ENCODE data around the gene ATRNL1.

ATRNL1 gene

DNA sequence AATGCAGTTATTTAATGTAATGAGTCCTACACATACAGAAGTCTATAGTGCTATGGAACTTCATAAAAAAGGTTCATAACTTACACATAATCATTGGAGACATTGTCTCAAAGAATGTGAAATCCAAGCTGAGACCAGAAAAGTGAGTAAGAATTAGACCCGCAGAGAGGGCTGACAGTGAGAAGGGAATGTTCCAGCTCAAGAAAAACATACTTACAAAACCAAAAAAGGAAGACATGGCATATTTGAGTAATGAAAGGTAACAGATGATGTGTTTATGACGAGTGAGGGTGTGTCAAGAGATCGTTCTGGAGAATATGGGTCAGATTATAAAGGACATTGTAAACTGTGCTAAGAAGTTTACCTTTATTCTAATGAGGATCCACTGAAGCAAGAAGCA is 566.5 kb downstream of the ATRNL1 start:
- WGBS (ENCODE audit: insufficient coverage): 97% methylated on average over 3 of the region's 3 CpGs
- no peak for DNase-seq
- CTCF ChIA-PET: no interaction called here
- no peaks in the 10 kb centered on the region for H3K9me3 ChIP-seq (ENCODE audit: control extremely low read depth in 1 of 5, control insufficient read depth in 4 of 5, insufficient read depth in 2 of 5, low read depth in 1 of 5, low read length in 4 of 5)
- no peak overlapping the region for H3K27ac ChIP-seq (ENCODE audit: insufficient read depth in 1 of 2, low read depth in 1 of 2, low read length in 2 of 2, poor library complexity in 1 of 2, severe bottlenecking in 2 of 2)
- H3K27me3 ChIP-seq (replicated peaks in 2 of 5; ENCODE audit: control insufficient read depth in 4 of 5, insufficient read depth in 5 of 5, low read length in 4 of 5): no peaks in the 10 kb centered on the region
- POLR2A ChIA-PET: no interaction called here
- no peaks in the 10 kb centered on the region for H3K4me1 ChIP-seq (ENCODE audit: control extremely low read depth in 1 of 4, control insufficient read depth in 4 of 4, insufficient read depth in 4 of 4, low read length in 3 of 4)
- H3K36me3 ChIP-seq (ENCODE audit: control insufficient read depth in 4 of 4, insufficient read depth in 4 of 4, low read length in 3 of 4): no peaks in the 10 kb centered on the region
- H3K4me3 ChIP-seq (ENCODE audit: control insufficient read depth in 1 of 7, extremely low read depth in 1 of 7, insufficient read depth in 4 of 7, low read depth in 2 of 7, low read length in 6 of 7): no peak overlapping the region

DNA sequence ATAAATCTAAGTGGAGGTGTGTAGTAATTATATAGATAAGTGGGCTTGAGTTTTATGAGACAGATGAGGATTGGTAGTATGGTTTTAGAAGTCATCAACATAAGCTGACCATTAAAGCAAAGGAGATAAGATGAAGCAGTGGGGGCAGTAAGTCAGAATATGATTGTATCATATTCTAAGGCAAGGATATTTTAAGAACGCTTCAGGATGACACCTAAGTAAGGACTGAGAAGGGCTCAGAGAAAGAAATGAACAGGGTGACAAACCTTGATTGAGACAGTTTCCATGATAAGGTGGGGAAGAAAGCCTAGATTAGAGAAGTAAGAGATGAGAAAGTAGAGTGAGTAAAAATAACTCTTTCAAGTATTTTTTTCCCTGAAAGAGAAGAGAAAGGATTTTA is 567.2 kb downstream of the ATRNL1 start:
- Histone ChIP-seq H3K9me3 (ENCODE audit: control extremely low read depth in 1 of 5, control insufficient read depth in 4 of 5, insufficient read depth in 2 of 5, low read depth in 1 of 5, low read length in 4 of 5) (no peaks in the 10 kb centered on the region), H3K27ac (ENCODE audit: insufficient read depth in 1 of 2, low read depth in 1 of 2, low read length in 2 of 2, poor library complexity in 1 of 2, severe bottlenecking in 2 of 2) (no peak overlapping the region), H3K4me3 (ENCODE audit: control insufficient read depth in 1 of 7, extremely low read depth in 1 of 7, insufficient read depth in 4 of 7, low read depth in 2 of 7, low read length in 6 of 7) (no peak overlapping the region), H3K27me3 (replicated peaks in 2 of 5; ENCODE audit: control insufficient read depth in 4 of 5, insufficient read depth in 5 of 5, low read length in 4 of 5) (no peaks in the 10 kb centered on the region), H3K4me1 (ENCODE audit: control extremely low read depth in 1 of 4, control insufficient read depth in 4 of 4, insufficient read depth in 4 of 4, low read length in 3 of 4) (no peaks in the 10 kb centered on the region), H3K36me3 (ENCODE audit: control insufficient read depth in 4 of 4, insufficient read depth in 4 of 4, low read length in 3 of 4) (no peaks in the 10 kb centered on the region)
- DNase-seq: no peak
- CTCF ChIA-PET: no interaction called here
- 93% methylated on average over 1 of the region's 1 CpG for WGBS (ENCODE audit: insufficient coverage)
- POLR2A ChIA-PET: no interaction called here

DNA sequence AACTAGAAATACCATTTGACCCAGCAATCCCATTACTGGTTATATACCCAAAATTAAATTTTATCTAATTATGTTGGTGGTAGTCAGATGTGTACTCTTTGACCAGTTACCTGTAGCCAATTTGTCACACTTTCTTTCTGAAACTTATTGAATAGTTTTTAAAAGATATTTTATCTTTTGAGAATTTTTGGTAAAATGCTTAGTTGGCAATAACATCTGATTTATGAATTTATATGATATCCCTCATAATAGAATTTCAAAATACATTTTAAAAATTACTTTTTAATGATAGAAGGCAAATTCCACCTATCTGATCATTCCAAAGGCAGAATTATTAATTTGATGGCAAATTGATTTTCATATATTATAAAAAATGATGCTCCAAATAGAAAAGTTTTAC is 569.3 kb downstream of the ATRNL1 start:
- no peak overlapping the region for H3K4me3 ChIP-seq (ENCODE audit: control insufficient read depth in 1 of 7, extremely low read depth in 1 of 7, insufficient read depth in 4 of 7, low read depth in 2 of 7, low read length in 6 of 7)
- ChIA-PET POLR2A (no interaction called here), CTCF (no interaction called here)
- no peak overlapping the region for H3K27ac ChIP-seq (ENCODE audit: insufficient read depth in 1 of 2, low read depth in 1 of 2, low read length in 2 of 2, poor library complexity in 1 of 2, severe bottlenecking in 2 of 2)
- no peaks in the 10 kb centered on the region for H3K9me3 ChIP-seq (ENCODE audit: control extremely low read depth in 1 of 5, control insufficient read depth in 4 of 5, insufficient read depth in 2 of 5, low read depth in 1 of 5, low read length in 4 of 5)
- no peak for DNase-seq
- no peaks in the 10 kb centered on the region for H3K36me3 ChIP-seq (ENCODE audit: control insufficient read depth in 4 of 4, insufficient read depth in 4 of 4, low read length in 3 of 4)
- no peaks in the 10 kb centered on the region for H3K27me3 ChIP-seq (replicated peaks in 2 of 5; ENCODE audit: control insufficient read depth in 4 of 5, insufficient read depth in 5 of 5, low read length in 4 of 5)
- H3K4me1 ChIP-seq (ENCODE audit: control extremely low read depth in 1 of 4, control insufficient read depth in 4 of 4, insufficient read depth in 4 of 4, low read length in 3 of 4): no peaks in the 10 kb centered on the region

DNA sequence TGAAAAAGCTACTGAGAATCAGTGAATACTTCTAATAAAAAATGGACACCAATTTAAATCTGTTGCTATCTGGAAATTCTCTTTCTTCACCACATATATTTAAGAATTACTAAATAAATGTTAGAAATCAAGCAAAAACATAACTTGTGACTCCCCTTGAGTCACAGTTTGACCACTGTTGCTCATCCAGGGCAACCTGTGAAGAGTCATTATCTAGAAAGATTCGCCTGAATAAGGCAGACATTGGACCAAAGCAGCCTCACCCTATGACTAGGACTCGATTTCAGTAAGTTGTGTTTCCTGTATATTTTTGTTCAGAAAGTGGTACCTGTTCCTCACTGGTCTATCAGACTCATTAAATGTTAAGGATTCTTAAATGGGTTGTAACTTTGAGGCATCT is 572.4 kb downstream of the ATRNL1 start:
- H3K36me3 ChIP-seq (ENCODE audit: control insufficient read depth in 4 of 4, insufficient read depth in 4 of 4, low read length in 3 of 4): no peaks in the 10 kb centered on the region
- no peaks in the 10 kb centered on the region for H3K9me3 ChIP-seq (ENCODE audit: control extremely low read depth in 1 of 5, control insufficient read depth in 4 of 5, insufficient read depth in 2 of 5, low read depth in 1 of 5, low read length in 4 of 5)
- DNase-seq: no peak
- 100% methylated on average over 1 of the region's 2 CpGs for WGBS (ENCODE audit: insufficient coverage)
- H3K27ac ChIP-seq (ENCODE audit: insufficient read depth in 1 of 2, low read depth in 1 of 2, low read length in 2 of 2, poor library complexity in 1 of 2, severe bottlenecking in 2 of 2): no peak overlapping the region
- ChIA-PET POLR2A (no interaction called here), CTCF (no interaction called here)
- no peaks in the 10 kb centered on the region for H3K4me1 ChIP-seq (ENCODE audit: control extremely low read depth in 1 of 4, control insufficient read depth in 4 of 4, insufficient read depth in 4 of 4, low read length in 3 of 4)
- no peak overlapping the region for H3K4me3 ChIP-seq (ENCODE audit: control insufficient read depth in 1 of 7, extremely low read depth in 1 of 7, insufficient read depth in 4 of 7, low read depth in 2 of 7, low read length in 6 of 7)
- H3K27me3 ChIP-seq (replicated peaks in 2 of 5; ENCODE audit: control insufficient read depth in 4 of 5, insufficient read depth in 5 of 5, low read length in 4 of 5): no peaks in the 10 kb centered on the region

DNA sequence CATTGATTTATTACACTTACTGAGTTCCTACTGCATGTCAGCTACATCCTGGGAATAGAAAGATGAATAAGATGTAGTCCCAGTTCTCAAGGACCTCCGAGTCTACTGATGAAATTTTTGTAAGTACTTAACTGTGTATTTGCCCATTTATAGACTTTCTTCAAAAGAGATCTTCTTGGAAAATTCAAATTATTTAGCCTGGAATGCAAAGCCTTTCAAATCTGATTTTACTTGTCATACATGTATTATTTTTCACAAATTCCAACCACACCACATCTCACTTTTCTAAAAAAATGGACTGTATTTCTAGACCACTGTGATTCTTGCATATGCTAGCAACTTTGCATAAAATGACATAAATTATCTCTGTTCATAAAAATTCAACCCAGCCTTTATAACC is 581.3 kb downstream of the ATRNL1 start:
- no peaks in the 10 kb centered on the region for H3K9me3 ChIP-seq (ENCODE audit: control extremely low read depth in 1 of 5, control insufficient read depth in 4 of 5, insufficient read depth in 2 of 5, low read depth in 1 of 5, low read length in 4 of 5)
- no peaks in the 10 kb centered on the region for H3K27me3 ChIP-seq (replicated peaks in 2 of 5; ENCODE audit: control insufficient read depth in 4 of 5, insufficient read depth in 5 of 5, low read length in 4 of 5)
- no peak overlapping the region for H3K27ac ChIP-seq (ENCODE audit: insufficient read depth in 1 of 2, low read depth in 1 of 2, low read length in 2 of 2, poor library complexity in 1 of 2, severe bottlenecking in 2 of 2)
- POLR2A ChIA-PET: no interaction called here
- no CpG with 5 or more reads among the region's 1 CpG for WGBS (ENCODE audit: insufficient coverage)
- H3K4me1 ChIP-seq (ENCODE audit: control extremely low read depth in 1 of 4, control insufficient read depth in 4 of 4, insufficient read depth in 4 of 4, low read length in 3 of 4): no peaks in the 10 kb centered on the region
- no peaks in the 10 kb centered on the region for H3K36me3 ChIP-seq (ENCODE audit: control insufficient read depth in 4 of 4, insufficient read depth in 4 of 4, low read length in 3 of 4)
- DNase-seq: no peak
- CTCF ChIA-PET: interaction anchor here (1.0 kb wide), 1 partner anchor 37 kb away, joined by 4 read pairs; no protein-coding TSS in a partner anchor
- H3K4me3 ChIP-seq (ENCODE audit: control insufficient read depth in 1 of 7, extremely low read depth in 1 of 7, insufficient read depth in 4 of 7, low read depth in 2 of 7, low read length in 6 of 7): no peak overlapping the region

DNA sequence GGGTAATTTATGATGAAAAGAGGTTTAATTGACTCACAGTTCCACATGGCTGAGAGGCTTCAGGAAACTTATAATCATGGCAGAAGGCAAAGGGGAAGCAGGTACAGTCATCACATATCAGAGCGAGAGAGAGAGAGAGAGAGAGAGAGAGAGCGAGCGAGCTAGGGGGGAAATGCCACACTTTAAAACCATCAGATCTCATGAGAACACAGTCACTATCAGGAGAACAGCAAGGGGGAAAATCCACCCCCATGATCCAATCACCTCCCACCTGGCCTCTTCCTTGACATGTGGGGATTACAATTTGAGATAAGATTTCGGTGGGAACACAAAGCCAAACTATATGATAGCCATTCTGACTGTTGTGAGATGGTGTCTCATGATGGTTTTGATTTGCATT is 603.6 kb downstream of the ATRNL1 start:
- H3K36me3 ChIP-seq (ENCODE audit: control insufficient read depth in 4 of 4, insufficient read depth in 4 of 4, low read length in 3 of 4): no peaks in the 10 kb centered on the region
- DNase-seq: no peak
- H3K4me3 ChIP-seq (ENCODE audit: control insufficient read depth in 1 of 7, extremely low read depth in 1 of 7, insufficient read depth in 4 of 7, low read depth in 2 of 7, low read length in 6 of 7): no peak overlapping the region
- WGBS (ENCODE audit: insufficient coverage): no CpG with 5 or more reads among the region's 4 CpGs
- H3K4me1 ChIP-seq (ENCODE audit: control extremely low read depth in 1 of 4, control insufficient read depth in 4 of 4, insufficient read depth in 4 of 4, low read length in 3 of 4): no peaks in the 10 kb centered on the region
- ChIA-PET CTCF (no interaction called here), POLR2A (no interaction called here)
- H3K27me3 ChIP-seq (replicated peaks in 2 of 5; ENCODE audit: control insufficient read depth in 4 of 5, insufficient read depth in 5 of 5, low read length in 4 of 5): no peaks in the 10 kb centered on the region
- H3K27ac ChIP-seq (ENCODE audit: insufficient read depth in 1 of 2, low read depth in 1 of 2, low read length in 2 of 2, poor library complexity in 1 of 2, severe bottlenecking in 2 of 2): no peak overlapping the region
- H3K9me3 ChIP-seq (ENCODE audit: control extremely low read depth in 1 of 5, control insufficient read depth in 4 of 5, insufficient read depth in 2 of 5, low read depth in 1 of 5, low read length in 4 of 5): peaks cover 0 to 3% (median 0%) of the 10 kb centered on the region in 5 experiments

DNA sequence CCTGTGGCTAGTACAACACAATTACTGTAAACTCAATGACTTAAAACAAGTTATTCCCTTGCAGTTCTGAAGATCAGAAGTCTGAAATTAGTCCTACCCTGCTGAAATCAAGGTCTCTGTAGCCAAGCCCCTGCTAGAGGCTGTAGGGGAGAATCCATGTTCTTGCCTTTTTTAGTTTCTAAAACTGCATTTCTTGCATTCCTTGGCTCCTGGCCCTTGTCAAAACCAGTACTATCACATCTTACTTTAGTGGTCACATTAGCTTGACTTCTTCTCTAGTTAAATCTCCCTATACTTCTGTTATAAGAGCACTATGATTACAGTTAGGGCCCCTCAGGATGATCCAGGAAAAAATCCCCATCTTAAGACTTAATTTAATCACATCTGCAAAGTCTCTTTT is 612.9 kb downstream of the ATRNL1 start:
- no peaks in the 10 kb centered on the region for H3K9me3 ChIP-seq (ENCODE audit: control extremely low read depth in 1 of 5, control insufficient read depth in 4 of 5, insufficient read depth in 2 of 5, low read depth in 1 of 5, low read length in 4 of 5)
- H3K27me3 ChIP-seq (replicated peaks in 2 of 5; ENCODE audit: control insufficient read depth in 4 of 5, insufficient read depth in 5 of 5, low read length in 4 of 5): no peaks in the 10 kb centered on the region
- H3K27ac ChIP-seq (ENCODE audit: insufficient read depth in 1 of 2, low read depth in 1 of 2, low read length in 2 of 2, poor library complexity in 1 of 2, severe bottlenecking in 2 of 2): no peak overlapping the region
- no peaks in the 10 kb centered on the region for H3K36me3 ChIP-seq (ENCODE audit: control insufficient read depth in 4 of 4, insufficient read depth in 4 of 4, low read length in 3 of 4)
- ChIA-PET CTCF (interaction anchor here (1.0 to 3.3 kb wide), 5 partner anchors 25 to 680 kb away, joined by 3 to 21 read pairs (median 3); no protein-coding TSS in a partner anchor), POLR2A (no interaction called here)
- DNase-seq: no peak
- H3K4me1 ChIP-seq (ENCODE audit: control extremely low read depth in 1 of 4, control insufficient read depth in 4 of 4, insufficient read depth in 4 of 4, low read length in 3 of 4): no peaks in the 10 kb centered on the region
- no peak overlapping the region for H3K4me3 ChIP-seq (ENCODE audit: control insufficient read depth in 1 of 7, extremely low read depth in 1 of 7, insufficient read depth in 4 of 7, low read depth in 2 of 7, low read length in 6 of 7)

Data from common myeloid progenitor, CD34-positive (primary cell).